Measurements from ENCODE around the gene GJC2.

GRCh38 chr1:228142701-228143136 lies 7.0 kb upstream of the GJC2 start:
- no peak for TF ChIP-seq CTCF (IDR thresholded peaks at IDR 0.05 in 2 of 3, conservative IDR thresholded peaks at IDR 0.05 in 1 of 3; ENCODE audit: control insufficient read depth in 2 of 3, extremely low read depth in 1 of 3, insufficient read depth in 1 of 3, low read depth in 3 of 3, low read length in 3 of 3)
- TF ChIP-seq ZNF217 (IDR thresholded peaks at IDR 0.05): no peak
- TF ChIP-seq NFYB (IDR thresholded peaks at IDR 0.05; ENCODE audit: insufficient read depth, low read depth, low read length): no peak
- TF ChIP-seq FOXM1 (IDR thresholded peaks at IDR 0.05; ENCODE audit: low read depth, low read length): no peak
- TF ChIP-seq RAD51 (IDR thresholded peaks at IDR 0.05): no peak
- no peak for TF ChIP-seq NFXL1 (IDR thresholded peaks at IDR 0.05; ENCODE audit: borderline replicate concordance)
- no peak for TF ChIP-seq BHLHE40 (IDR thresholded peaks at IDR 0.05; ENCODE audit: borderline replicate concordance in 1 of 2, low read depth in 2 of 2, low read length in 1 of 2)
- no peak for TF ChIP-seq EZH2 (IDR thresholded peaks at IDR 0.05; ENCODE audit: borderline replicate concordance, control insufficient read depth, low read depth, low read length)
- TF ChIP-seq HDGF (IDR thresholded peaks at IDR 0.05): no peak
- no peak for TF ChIP-seq SREBF2 (IDR thresholded peaks at IDR 0.05; ENCODE audit: low read length)
- no peak for TF ChIP-seq YBX1 (IDR thresholded peaks at IDR 0.05)
- TF ChIP-seq POLR2AphosphoS5 (IDR thresholded peaks at IDR 0.05; ENCODE audit: low read length): no peak
- TF ChIP-seq POLR2AphosphoS2 (IDR thresholded peaks at IDR 0.05; ENCODE audit: low read depth, low read length): no peak
- no peak for TF ChIP-seq POLR2A (IDR thresholded peaks at IDR 0.05; ENCODE audit: low read depth, low read length)
